Right renal pelvis (tissue), 4 donors: ENCODE data around the gene VDAC1. TPM values are rescaled to one million over a fixed set of nuclear protein-coding genes. Genes with fewer than 3 reads are reported as not detected.
"Not testable (repeated sequence)": the region's sequence is repeated elsewhere in the genome, so short reads cannot be mapped to it uniquely, and the experiment has no call there.

Experiments
- DNase-seq, 4 donors: peaks; one replicate each; pipeline ENCODE4 v3.0.0-alpha.2; 2013; ENCODE audit warnings: low read depth in 4 of 4, low spot score in 3 of 4, missing footprints in 1 of 4
- polyA plus RNA-seq, 4 donors: library from polyadenylated mRNA; unstranded; fragments of 120-200 nt; gene quantifications; one replicate each; pipeline ENCODE4 v1.2.1, GENCODE V29; 2013; ENCODE audit not compliant: insufficient read length in 4 of 4

Gene VDAC1
- polyA plus RNA-seq, 4 donors = 184 to 207 (median 205) TPM

GRCh38 chr5:133998042-133998441 is 6.7 kb downstream of the VDAC1 start:
- no peak for DNase-seq

GRCh38 chr5:133996683-133997252 is 8.0 kb downstream of the VDAC1 start:
- DNase-seq = no peak

- DNase-seq = no peak
Measured at GRCh38 chr5:133995883-133996563, 8.8 kb downstream of the VDAC1 start.

- DNase-seq = no peak
Measured at GRCh38 chr5:133995341-133995740, 9.4 kb downstream of the VDAC1 start.

- DNase-seq = no peak
Measured at GRCh38 chr5:133994990-133995333, 9.8 kb downstream of the VDAC1 start.

- DNase-seq = no peak
Measured at GRCh38 chr5:133994297-133994989, 10.3 kb downstream of the VDAC1 start.

- no peak for DNase-seq
Measured at GRCh38 chr5:133993185-133993936, 11.4 kb downstream of the VDAC1 start.

GRCh38 chr5:133992429-133993155 is 12.2 kb downstream of the VDAC1 start:
- no peak for DNase-seq

GRCh38 chr5:133991171-133991910 is 13.4 kb downstream of the VDAC1 start:
- DNase-seq = no peak

GRCh38 chr5:133990396-133990795 is 14.4 kb downstream of the VDAC1 start:
- DNase-seq = no peak

- no peak for DNase-seq
Measured at GRCh38 chr5:133985540-133986180, 19.1 kb downstream of the VDAC1 start.

GRCh38 chr5:133983674-133984073 is 21.1 kb downstream of the VDAC1 start:
- DNase-seq = no peak

- DNase-seq = no peak
Measured at GRCh38 chr5:133981714-133982113, 23.1 kb downstream of the VDAC1 start.

- no peak for DNase-seq
Measured at GRCh38 chr5:133980652-133981051, 24.1 kb downstream of the VDAC1 start.

GRCh38 chr5:133978943-133979342 is 25.8 kb downstream of the VDAC1 start:
- DNase-seq = no peak

- DNase-seq = no peak
Measured at GRCh38 chr5:133977858-133978257, 26.9 kb downstream of the VDAC1 start.

- DNase-seq = no peak
Measured at GRCh38 chr5:133977161-133977787, 27.5 kb downstream of the VDAC1 start.

- DNase-seq = not testable (repeated sequence)
Measured at GRCh38 chr5:133975546-133975945, 29.2 kb downstream of the VDAC1 start.

GRCh38 chr5:133974142-133974541 is 30.6 kb downstream of the VDAC1 start:
- DNase-seq = no peak
